GM10266 (cell line): ENCODE results near the gene ISLR2.
A peak's percentile ranks its signal among the peaks of the same experiment; 100 is the strongest.

Experiments used
- DNase-seq: peaks from one replicate; pipeline ENCODE4 v3.0.0; 2012; ENCODE audit errors: extremely low spot score
- CTCF ChIP-seq: IDR thresholded peaks from 2 replicates; pipeline ENCODE4 v1.5.1; 2012; ENCODE audit warnings: mild to moderate bottlenecking, low read depth; ENCODE audit not compliant: control insufficient read depth, insufficient read depth; ENCODE audit errors: missing control alignments

Gene ISLR2

DNA sequence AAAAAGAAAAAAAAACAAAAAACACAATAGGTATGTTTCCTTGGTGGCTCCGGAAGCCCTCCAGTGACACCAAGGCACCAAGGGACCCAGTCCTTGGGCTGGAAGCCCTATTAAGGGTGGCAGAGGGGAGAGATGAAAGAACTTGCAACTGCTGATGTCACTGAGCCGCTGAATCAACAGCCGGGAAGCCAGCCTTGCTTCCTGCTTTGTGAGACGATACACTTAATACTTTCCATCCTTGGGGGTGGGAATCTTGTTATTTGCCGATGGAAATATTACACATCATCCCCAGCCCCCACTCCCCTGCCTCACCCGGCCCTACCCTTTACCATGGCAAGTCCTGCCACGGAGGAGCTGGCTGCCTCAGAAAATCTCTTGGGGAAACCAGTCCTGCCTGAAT lies 5.6 kb upstream of the ISLR2 start:
- no peak for DNase-seq
- no peak for TF ChIP-seq CTCF

DNA sequence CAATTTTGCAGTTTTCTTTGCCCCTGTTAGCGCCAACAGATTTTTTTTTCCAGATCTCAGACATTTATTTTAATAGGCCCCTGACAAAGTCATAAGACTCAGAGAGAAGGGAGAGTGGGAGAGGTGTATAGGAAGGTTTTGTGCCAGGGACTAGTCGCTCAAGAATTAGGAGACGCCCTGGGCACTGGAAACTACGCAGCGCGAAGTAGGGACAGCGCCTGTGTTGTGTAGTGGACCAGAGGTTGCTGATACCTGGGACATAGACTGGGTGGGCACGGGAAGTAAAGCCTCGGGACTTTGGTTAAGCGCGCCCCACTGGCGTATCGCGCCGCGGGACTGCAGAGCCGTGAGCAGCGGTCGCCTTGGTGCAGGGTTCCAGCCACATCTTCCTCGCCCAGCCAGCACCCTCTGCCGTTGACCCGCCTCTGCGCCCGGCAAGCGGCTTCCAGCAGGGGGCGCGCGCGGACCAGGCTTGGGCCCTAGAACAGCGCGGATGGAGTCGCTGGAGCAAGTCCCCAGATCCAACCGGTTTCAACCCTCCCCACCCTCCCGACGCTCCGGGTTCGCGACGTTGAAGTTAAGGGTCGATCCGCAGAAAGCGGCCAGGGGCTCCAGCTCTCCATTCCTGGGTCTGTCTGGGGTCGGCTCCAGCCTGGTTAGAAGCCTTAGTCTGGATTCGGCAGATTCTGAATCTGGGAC lies 3.0 kb upstream of the ISLR2 start:
- DNase-seq = peak; percentile 83
- TF ChIP-seq CTCF = peak; percentile 100

DNA sequence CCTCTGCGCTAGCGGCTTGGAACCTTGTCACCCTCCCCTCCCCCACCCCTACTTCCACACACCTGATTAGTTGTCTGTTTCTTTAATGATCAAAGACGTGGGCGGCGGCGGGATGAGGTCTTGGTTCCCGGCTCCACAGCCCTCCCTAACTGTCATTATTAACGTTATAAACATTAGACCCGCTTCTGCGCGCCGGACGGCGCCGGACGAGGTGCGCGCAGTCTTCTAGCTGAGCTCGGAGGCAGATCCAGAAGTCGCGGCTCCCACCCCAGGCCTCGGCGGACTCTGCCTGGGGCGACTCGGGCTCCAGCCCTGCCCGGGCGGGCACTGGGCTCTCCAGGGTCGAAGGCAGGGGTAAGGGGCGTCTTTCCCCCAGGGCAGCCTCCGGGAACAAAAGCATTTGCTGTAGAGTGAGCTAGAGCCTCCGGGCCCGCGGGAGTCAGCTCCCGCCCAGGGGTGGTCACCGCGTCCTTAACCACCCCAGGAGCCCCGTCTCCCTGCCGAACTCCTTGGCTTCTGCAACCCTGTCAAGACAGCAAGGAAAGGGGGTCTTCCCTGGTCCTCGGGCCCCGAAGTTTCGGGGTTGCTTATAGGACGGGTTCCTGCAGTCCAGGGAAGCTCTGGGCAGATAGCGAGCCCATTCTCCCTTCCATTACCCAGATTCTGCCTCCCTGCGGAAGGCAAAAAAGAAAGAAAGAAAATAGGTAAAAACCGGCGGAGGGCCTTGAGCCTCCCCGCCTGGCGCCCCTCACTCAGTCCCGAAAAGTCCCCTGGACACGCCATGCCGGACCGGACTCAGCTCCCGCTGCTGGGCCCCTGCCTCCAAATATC lies 2.2 kb upstream of the ISLR2 start:
- DNase-seq = peak; percentile 26
- no peak for TF ChIP-seq CTCF

DNA sequence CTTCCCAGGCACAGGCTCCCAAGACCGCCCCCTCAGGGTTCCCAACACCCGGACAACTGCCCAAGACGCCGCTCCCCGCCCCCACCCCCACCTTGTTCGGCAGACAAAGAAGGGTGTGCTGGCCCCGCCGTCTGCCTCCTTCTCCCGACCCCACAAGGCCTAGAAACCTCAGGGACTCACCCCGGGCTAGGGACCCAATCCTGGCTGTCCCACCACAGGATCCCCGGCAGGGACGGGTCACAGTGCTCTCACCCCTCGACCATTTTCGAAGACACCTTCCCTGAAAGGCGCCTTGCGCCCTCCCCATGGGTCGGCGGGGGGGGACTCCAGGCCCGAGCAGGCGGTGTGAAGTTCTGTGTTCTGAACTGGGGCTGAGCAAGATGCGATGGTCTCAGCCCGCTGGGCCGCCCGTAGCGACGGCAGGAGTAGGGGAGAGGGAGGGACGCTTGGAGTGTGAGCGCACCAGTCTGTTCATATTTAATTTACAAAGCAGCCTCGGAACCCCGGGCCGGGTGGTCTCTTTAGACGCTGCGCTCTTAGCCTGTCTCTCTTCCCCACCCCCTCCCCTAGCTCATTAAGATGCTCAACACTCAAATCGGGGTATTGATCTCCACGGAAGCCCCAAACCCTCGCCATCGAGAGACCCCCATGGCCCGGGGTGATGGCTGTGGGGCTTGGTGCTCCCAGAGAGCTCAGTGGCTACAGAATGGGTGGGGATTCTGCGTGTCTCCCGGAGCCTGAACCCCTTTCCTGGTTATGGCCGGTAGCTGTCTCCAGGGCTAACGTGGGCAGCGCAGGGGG lies 1.4 kb upstream of the ISLR2 start:
- no peak for TF ChIP-seq CTCF
- no peak for DNase-seq

DNA sequence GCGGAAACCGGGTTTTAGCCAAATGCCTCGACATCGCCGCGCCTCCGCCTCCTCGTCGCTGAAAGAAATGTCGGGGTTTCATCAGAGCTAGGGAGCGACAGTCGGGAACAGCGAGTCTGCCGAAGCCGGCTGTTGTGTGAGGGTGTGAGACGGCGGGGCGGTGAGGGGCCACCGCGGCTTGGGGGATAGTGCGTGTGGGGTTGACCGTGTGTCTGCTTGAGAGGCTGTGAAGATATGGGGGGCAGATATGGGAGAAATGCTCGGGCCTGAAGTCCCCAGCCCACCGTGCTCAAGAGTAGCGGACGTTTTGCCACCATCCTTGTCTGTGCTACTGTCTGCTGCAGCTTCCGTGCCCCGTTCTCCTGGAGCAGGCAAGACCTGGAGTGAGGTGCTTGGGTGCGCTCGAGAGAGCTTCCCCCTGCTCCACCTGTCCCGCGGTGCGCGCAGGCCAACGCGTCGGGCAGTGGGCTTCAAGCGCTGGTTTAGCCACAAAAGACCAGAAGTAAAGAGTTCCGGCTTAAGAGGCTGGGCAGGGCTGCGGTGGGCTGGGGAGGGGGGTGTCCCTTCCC lies 716 bp upstream of the ISLR2 start:
- DNase-seq = no peak
- TF ChIP-seq CTCF = no peak

GRCh38 chr15:74130849-74131627 lies 652 bp downstream of the ISLR2 start:
- no peak for DNase-seq
- no peak for TF ChIP-seq CTCF
